GM23338 (cell line): ENCODE results near the gene KRTAP10-5. TPM values are rescaled to one million over a fixed set of nuclear protein-coding genes. Genes with fewer than 3 reads are reported as not detected.
A peak's percentile ranks its signal among the peaks of the same experiment; 100 is the strongest.
"Not testable (repeated sequence)": the region's sequence is repeated elsewhere in the genome, so short reads cannot be mapped to it uniquely, and the experiment has no call there.

ENCODE experiments used
- ATAC-seq: fragments of 200-7000 bp; cut with Tn5 transposase; 3 replicates; pipeline ENCODE4 v1.9.1; 2020
- DNase-seq: peaks from one replicate; pipeline ENCODE4 v3.0.0-alpha.2; 2015; ENCODE audit warnings: low spot score
- H2AFZ ChIP-seq: fragments of 200-600 bp; sonication (generic); 2 replicates; pipeline ENCODE4 v1.8.0; 2016; ENCODE audit warnings: antibody characterized with exemption, mild to moderate bottlenecking, moderate library complexity
- H3F3A ChIP-seq: fragments of 200-600 bp; sonication (generic); replicated peaks from 2 replicates; pipeline ENCODE4 v1.8.0; 2017; ENCODE audit warnings: antibody characterized with exemption, mixed run types, low read depth
- H3K27ac ChIP-seq: fragments of 200-600 bp; sonication (generic); 2 replicates; pipeline ENCODE4 v1.6.1; 2016; ENCODE audit warnings: low read depth
- H3K27me3 ChIP-seq: fragments of 200-600 bp; sonication (generic); 2 replicates; pipeline ENCODE4 v1.8.0; 2016; ENCODE audit warnings: mild to moderate bottlenecking, mixed run types, moderate library complexity; ENCODE audit not compliant: insufficient read depth
- H3K36me3 ChIP-seq: fragments of 200-600 bp; sonication (generic); 2 replicates; pipeline ENCODE4 v1.8.0; 2016; ENCODE audit warnings: mild to moderate bottlenecking; ENCODE audit not compliant: insufficient read depth
- H3K4me1 ChIP-seq: fragments of 200-600 bp; sonication (generic); 2 replicates; pipeline ENCODE4 v1.8.0; 2016; ENCODE audit warnings: mild to moderate bottlenecking, moderate library complexity; ENCODE audit not compliant: insufficient read depth
- H3K4me2 ChIP-seq: fragments of 200-600 bp; sonication (generic); 2 replicates; pipeline ENCODE4 v1.7.1; 2017; ENCODE audit warnings: mixed run types
- H3K4me3 ChIP-seq: fragments of 200-600 bp; sonication (generic); 2 replicates; pipeline ENCODE4 v1.6.1; 2016; ENCODE audit warnings: mixed run types
- H3K79me2 ChIP-seq: fragments of 200-600 bp; sonication (generic); replicated peaks from 2 replicates; pipeline ENCODE4 v1.8.0; 2017; ENCODE audit warnings: mild to moderate bottlenecking; ENCODE audit not compliant: insufficient read depth
- H3K9me2 ChIP-seq: fragments of 200-600 bp; sonication (generic); 2 replicates; pipeline ENCODE4 v1.8.0; 2017; ENCODE audit not compliant: insufficient read depth
- H4K20me1 ChIP-seq: fragments of 200-600 bp; sonication (generic); replicated peaks from 2 replicates; pipeline ENCODE4 v1.8.0; 2017; ENCODE audit warnings: mild to moderate bottlenecking; ENCODE audit not compliant: insufficient read depth
- H3K27ac Mint-ChIP-seq: 2 replicates; pipeline ENCODE4 v1.8.0; 2020; ENCODE audit warnings: inconsistent platforms, mild to moderate bottlenecking, moderate library complexity, mixed read lengths
- H3K27me3 Mint-ChIP-seq: 3 replicates; pipeline ENCODE4 v1.8.0; 2022; ENCODE audit warnings: low read depth, mild to moderate bottlenecking, moderate library complexity, mixed read lengths, inconsistent platforms; ENCODE audit not compliant: insufficient read depth, poor library complexity
- H3K36me3 Mint-ChIP-seq: 3 replicates; pipeline ENCODE4 v1.8.0; 2021; ENCODE audit warnings: low read depth, mild to moderate bottlenecking, inconsistent platforms, moderate library complexity, mixed read lengths
- H3K4me1 Mint-ChIP-seq: 3 replicates; pipeline ENCODE4 v1.8.0; 2020; ENCODE audit warnings: mild to moderate bottlenecking, inconsistent platforms, mixed read lengths
- H3K4me3 Mint-ChIP-seq: 3 replicates; pipeline ENCODE4 v1.8.0; 2021; ENCODE audit warnings: moderate library complexity, mild to moderate bottlenecking, inconsistent platforms, mixed read lengths
- H3K9me3 Mint-ChIP-seq: 3 replicates; pipeline ENCODE4 v1.8.0; 2020; ENCODE audit warnings: moderate library complexity, mild to moderate bottlenecking, inconsistent platforms, mixed read lengths
- polyA plus RNA-seq: library from polyadenylated mRNA; unstranded; fragments of >200 nt; fragmentation: Nextera tagmentation; extraction: Ambion mirVana; gene quantifications from 2 replicates; pipeline ENCODE4 v1.2.1, GENCODE V29; 2016
- total RNA-seq: library from RNA; depleted of rRNA; stranded (reverse); fragments of >200 nt; shearing (Covaris generic); gene quantifications from 2 replicates; pipeline ENCODE4 v1.2.3, GENCODE V29; 2014
- TF ChIP-seq, protein P1 (sequence below): fragments of 250-450 bp; sonication (Bioruptor Pico); IDR thresholded peaks from 2 replicates; pipeline ENCODE4 v1.5.0; 2020; ENCODE audit warnings: mild to moderate bottlenecking, moderate library complexity

Gene KRTAP10-5
- total and polyA plus RNA-seq, 2 experiments from 2014 or later = not detected

- TF ChIP-seq, protein P1, sequence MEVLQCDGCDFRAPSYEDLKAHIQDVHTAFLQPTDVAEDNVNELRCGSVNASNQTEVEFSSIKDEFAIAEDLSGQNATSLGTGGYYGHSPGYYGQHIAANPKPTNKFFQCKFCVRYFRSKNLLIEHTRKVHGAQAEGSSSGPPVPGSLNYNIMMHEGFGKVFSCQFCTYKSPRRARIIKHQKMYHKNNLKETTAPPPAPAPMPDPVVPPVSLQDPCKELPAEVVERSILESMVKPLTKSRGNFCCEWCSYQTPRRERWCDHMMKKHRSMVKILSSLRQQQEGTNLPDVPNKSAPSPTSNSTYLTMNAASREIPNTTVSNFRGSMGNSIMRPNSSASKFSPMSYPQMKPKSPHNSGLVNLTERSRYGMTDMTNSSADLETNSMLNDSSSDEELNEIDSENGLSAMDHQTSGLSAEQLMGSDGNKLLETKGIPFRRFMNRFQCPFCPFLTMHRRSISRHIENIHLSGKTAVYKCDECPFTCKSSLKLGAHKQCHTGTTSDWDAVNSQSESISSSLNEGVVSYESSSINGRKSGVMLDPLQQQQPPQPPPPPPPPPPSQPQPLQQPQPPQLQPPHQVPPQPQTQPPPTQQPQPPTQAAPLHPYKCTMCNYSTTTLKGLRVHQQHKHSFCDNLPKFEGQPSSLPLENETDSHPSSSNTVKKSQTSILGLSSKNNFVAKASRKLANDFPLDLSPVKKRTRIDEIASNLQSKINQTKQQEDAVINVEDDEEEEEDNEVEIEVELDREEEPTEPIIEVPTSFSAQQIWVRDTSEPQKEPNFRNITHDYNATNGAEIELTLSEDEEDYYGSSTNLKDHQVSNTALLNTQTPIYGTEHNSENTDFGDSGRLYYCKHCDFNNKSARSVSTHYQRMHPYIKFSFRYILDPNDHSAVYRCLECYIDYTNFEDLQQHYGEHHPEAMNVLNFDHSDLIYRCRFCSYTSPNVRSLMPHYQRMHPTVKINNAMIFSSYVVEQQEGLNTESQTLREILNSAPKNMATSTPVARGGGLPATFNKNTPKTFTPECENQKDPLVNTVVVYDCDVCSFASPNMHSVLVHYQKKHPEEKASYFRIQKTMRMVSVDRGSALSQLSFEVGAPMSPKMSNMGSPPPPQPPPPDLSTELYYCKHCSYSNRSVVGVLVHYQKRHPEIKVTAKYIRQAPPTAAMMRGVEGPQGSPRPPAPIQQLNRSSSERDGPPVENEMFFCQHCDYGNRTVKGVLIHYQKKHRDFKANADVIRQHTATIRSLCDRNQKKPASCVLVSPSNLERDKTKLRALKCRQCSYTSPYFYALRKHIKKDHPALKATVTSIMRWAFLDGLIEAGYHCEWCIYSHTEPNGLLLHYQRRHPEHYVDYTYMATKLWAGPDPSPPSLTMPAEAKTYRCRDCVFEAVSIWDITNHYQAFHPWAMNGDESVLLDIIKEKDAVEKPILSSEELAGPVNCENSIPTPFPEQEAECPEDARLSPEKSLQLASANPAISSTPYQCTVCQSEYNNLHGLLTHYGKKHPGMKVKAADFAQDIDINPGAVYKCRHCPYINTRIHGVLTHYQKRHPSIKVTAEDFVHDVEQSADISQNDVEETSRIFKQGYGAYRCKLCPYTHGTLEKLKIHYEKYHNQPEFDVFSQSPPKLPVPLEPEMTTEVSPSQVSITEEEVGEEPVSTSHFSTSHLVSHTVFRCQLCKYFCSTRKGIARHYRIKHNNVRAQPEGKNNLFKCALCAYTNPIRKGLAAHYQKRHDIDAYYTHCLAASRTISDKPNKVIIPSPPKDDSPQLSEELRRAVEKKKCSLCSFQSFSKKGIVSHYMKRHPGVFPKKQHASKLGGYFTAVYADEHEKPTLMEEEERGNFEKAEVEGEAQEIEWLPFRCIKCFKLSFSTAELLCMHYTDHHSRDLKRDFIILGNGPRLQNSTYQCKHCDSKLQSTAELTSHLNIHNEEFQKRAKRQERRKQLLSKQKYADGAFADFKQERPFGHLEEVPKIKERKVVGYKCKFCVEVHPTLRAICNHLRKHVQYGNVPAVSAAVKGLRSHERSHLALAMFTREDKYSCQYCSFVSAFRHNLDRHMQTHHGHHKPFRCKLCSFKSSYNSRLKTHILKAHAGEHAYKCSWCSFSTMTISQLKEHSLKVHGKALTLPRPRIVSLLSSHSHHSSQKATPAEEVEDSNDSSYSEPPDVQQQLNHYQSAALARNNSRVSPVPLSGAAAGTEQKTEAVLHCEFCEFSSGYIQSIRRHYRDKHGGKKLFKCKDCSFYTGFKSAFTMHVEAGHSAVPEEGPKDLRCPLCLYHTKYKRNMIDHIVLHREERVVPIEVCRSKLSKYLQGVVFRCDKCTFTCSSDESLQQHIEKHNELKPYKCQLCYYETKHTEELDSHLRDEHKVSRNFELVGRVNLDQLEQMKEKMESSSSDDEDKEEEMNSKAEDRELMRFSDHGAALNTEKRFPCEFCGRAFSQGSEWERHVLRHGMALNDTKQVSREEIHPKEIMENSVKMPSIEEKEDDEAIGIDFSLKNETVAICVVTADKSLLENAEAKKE (CRISPR knock-in tag) = no peak
Observed at GRCh38 chr21:44628707-44629391, 48.4 kb upstream of the KRTAP10-5 start (continued).

- not testable (repeated sequence) for H3K4me1 ChIP-seq, H3K27me3 Mint-ChIP-seq, H3K9me2 ChIP-seq, DNase-seq, H3K27ac Mint-ChIP-seq, H3K4me2 ChIP-seq, H3K27ac ChIP-seq, H3K36me3 ChIP-seq, H3K4me1 Mint-ChIP-seq, H3F3A ChIP-seq, H3K79me2 ChIP-seq, H3K27me3 ChIP-seq, H2AFZ ChIP-seq, H3K4me3 ChIP-seq, H3K4me3 Mint-ChIP-seq, H4K20me1 ChIP-seq
- Mint-ChIP-seq H3K9me3 (peaks cover 43% of the 10 kb centered on the region), H3K36me3 (peaks cover 20% of the 10 kb centered on the region)
- ATAC-seq = peak; percentile 63
Observed at GRCh38 chr21:44627831-44628233, 47.4 kb upstream of the KRTAP10-5 start.

DNA sequence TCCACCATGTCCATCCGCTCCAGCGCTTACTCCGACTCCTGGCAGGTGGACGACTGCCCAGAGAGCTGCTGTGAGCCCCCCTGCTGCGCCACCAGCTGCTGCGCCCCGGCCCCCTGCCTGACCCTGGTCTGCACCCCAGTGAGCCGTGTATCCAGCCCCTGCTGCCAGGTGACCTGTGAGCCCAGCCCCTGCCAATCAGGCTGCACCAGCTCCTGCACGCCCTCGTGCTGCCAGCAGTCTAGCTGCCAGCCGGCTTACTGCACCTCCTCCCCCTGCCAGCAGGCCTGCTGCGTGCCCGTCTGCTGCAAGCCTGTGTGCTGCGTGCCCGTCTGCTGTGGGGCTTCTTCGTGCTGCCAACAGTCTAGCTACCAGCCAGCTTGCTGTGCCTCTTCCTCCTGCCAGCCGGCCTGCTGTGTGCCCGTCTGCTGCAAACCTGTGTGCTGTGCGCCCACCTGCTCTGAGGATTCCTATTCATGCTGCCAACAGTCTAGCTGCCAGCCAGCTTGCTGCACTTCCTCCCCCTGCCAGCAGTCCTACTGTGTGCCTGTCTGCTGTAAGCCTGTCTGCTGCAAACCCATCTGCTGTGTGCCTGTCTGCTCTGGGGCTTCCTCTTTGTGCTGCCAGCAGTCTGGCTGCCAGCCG, 46.9 kb upstream of the KRTAP10-5 start:
- peaks cover 45% of the 10 kb centered on the region for H3K9me3 Mint-ChIP-seq
- DNase-seq, H3K79me2 ChIP-seq, H3K4me3 ChIP-seq, H3K4me1 ChIP-seq, H3K9me2 ChIP-seq, H4K20me1 ChIP-seq, H3F3A ChIP-seq, ATAC-seq, H3K27me3 ChIP-seq, H3K27me3 Mint-ChIP-seq, H3K4me3 Mint-ChIP-seq, H3K27ac ChIP-seq, H3K4me1 Mint-ChIP-seq, H3K27ac Mint-ChIP-seq, H3K36me3 ChIP-seq, H3K4me2 ChIP-seq, H2AFZ ChIP-seq: not testable (repeated sequence)
- H3K36me3 Mint-ChIP-seq = peaks cover 23% of the 10 kb centered on the region
